Upper lobe of right lung (tissue), 1 donor: ENCODE data around the gene CMSS1. TPM values are rescaled to one million over a fixed set of nuclear protein-coding genes. Genes with fewer than 3 reads are reported as not detected.

Source experiments
- ATAC-seq: fragments of 200-7000 bp; cut with Tn5 transposase; one replicate; pipeline ENCODE4 v1.9.1; 2020; ENCODE audit warnings: mild to moderate bottlenecking, moderate library complexity
- DNase-seq: peaks from one replicate; pipeline ENCODE4 v3.0.0-alpha.2; 2020
- H3K27ac ChIP-seq: fragments of 200-600 bp; one replicate; pipeline ENCODE4 v1.8.0; 2022
- H3K27me3 ChIP-seq: fragments of 200-600 bp; one replicate; pipeline ENCODE4 v1.8.0; 2022; ENCODE audit warnings: mild to moderate bottlenecking
- H3K36me3 ChIP-seq: fragments of 200-600 bp; one replicate; pipeline ENCODE4 v1.8.0; 2022
- H3K4me1 ChIP-seq: fragments of 200-600 bp; one replicate; pipeline ENCODE4 v1.8.0; 2022
- H3K4me3 ChIP-seq: fragments of 200-600 bp; one replicate; pipeline ENCODE4 v1.8.0; 2022; ENCODE audit warnings: mild to moderate bottlenecking
- H3K9me3 ChIP-seq: fragments of 200-600 bp; one replicate; pipeline ENCODE4 v1.8.0; 2022
- CTCF ChIP-seq: fragments of 200-600 bp; IDR thresholded peaks from one replicate; pipeline ENCODE4 v1.8.0; 2022; ENCODE audit warnings: antibody characterized with exemption
- intact Hi-C: fragments of 100-400 bp; cut with DNase I; formaldehyde crosslinking; loops from one replicate; pipeline ENCODE4 v1.11.0; 2022
- total RNA-seq: library from RNA; stranded (reverse); fragmentation: NEBNext Ultra II Directional; extraction: Animal tissue kit (Norgen Biotek cat#: 25700); gene quantifications from one replicate; pipeline ENCODE4 v1.2.1, GENCODE V29; 2021
- donor health status: DM: no; HTN: yes; CAD: no; lungs with severe emphysema.

CMSS1 gene
- total RNA-seq, 1 donor from 2014 or later: 20.6 TPM

GRCh38 chr3:99885851-99886250 lies 68.2 kb downstream of the CMSS1 start:
- no peak for TF ChIP-seq CTCF
- intact Hi-C loops: no loop called here
- Histone ChIP-seq H3K9me3 (no peaks in the 10 kb centered on the region), H3K36me3 (no peaks in the 10 kb centered on the region), H3K27ac (no peak overlapping the region), H3K4me3 (no peak overlapping the region), H3K4me1 (peaks cover 14% of the 10 kb centered on the region), H3K27me3 (no peaks in the 10 kb centered on the region)
- ATAC-seq (no peak), DNase-seq (no peak)

GRCh38 chr3:99891610-99892285 lies 74.1 kb downstream of the CMSS1 start:
- DNase-seq (no peak), ATAC-seq (no peak)
- intact Hi-C loops: no loop called here
- Histone ChIP-seq H3K9me3 (no peaks in the 10 kb centered on the region), H3K4me1 (no peaks in the 10 kb centered on the region), H3K27me3 (no peaks in the 10 kb centered on the region), H3K27ac (no peak overlapping the region), H3K4me3 (no peak overlapping the region), H3K36me3 (no peaks in the 10 kb centered on the region)
- TF ChIP-seq CTCF: no peak

GRCh38 chr3:99892332-99892731 lies 74.7 kb downstream of the CMSS1 start:
- H3K36me3 ChIP-seq: no peaks in the 10 kb centered on the region
- H3K27ac ChIP-seq: no peak overlapping the region
- TF ChIP-seq CTCF: no peak
- H3K9me3 ChIP-seq: no peaks in the 10 kb centered on the region
- no peaks in the 10 kb centered on the region for H3K27me3 ChIP-seq
- intact Hi-C loops: no loop called here
- ATAC-seq (no peak), DNase-seq (no peak)
- no peaks in the 10 kb centered on the region for H3K4me1 ChIP-seq
- no peak overlapping the region for H3K4me3 ChIP-seq

- H3K4me3 ChIP-seq: no peak overlapping the region
- no peaks in the 10 kb centered on the region for H3K36me3 ChIP-seq
- H3K9me3 ChIP-seq: no peaks in the 10 kb centered on the region
- no peaks in the 10 kb centered on the region for H3K27me3 ChIP-seq
- no peak for TF ChIP-seq CTCF
- DNase-seq (no peak), ATAC-seq (no peak)
- H3K4me1 ChIP-seq: no peaks in the 10 kb centered on the region
- intact Hi-C loops: no loop called here
- H3K27ac ChIP-seq: no peak overlapping the region
Observed at GRCh38 chr3:99895131-99895696, 77.6 kb downstream of the CMSS1 start.

- ATAC-seq: peak; percentile 84
- intact Hi-C loops: no loop called here
- TF ChIP-seq CTCF: no peak
- Histone ChIP-seq H3K4me1 (peaks cover 3% of the 10 kb centered on the region), H3K27me3 (no peaks in the 10 kb centered on the region), H3K36me3 (no peaks in the 10 kb centered on the region), H3K9me3 (no peaks in the 10 kb centered on the region), H3K27ac (peak overlapping the region; percentile 52), H3K4me3 (no peak overlapping the region)
- DNase-seq: no peak
Observed at GRCh38 chr3:99895703-99896441, 78.2 kb downstream of the CMSS1 start.
